GM12878 (cell line): ENCODE results near the gene FAM120B. TPM values are rescaled to one million over a fixed set of nuclear protein-coding genes. Genes with fewer than 3 reads are reported as not detected.

Source experiments
- ATAC-seq: fragments of 200-7000 bp; cut with Tn5 transposase; 3 replicates; pipeline ENCODE4 v1.9.1; 2020; ENCODE audit warnings: mild to moderate bottlenecking, moderate library complexity
- BruUV-seq: library from RNA; stranded (reverse); fragments of 400-500 nt; replicated peaks from 2 replicates; lab custom pipeline; 2021; lab: Mats Ljungman, UMichigan
- CTCF ChIA-PET: fragments of 300-600 bp; sonication (Branson Sonifier 250); formaldehyde crosslinking; extraction: SDS; loops from one replicate; lab custom pipeline; 2021; ENCODE audit warnings: inconsistent platforms; lab: Yijun Ruan, JAX
- POLR2A ChIA-PET: fragments of 350-600 bp; formaldehyde crosslinking; extraction: SDS; loops from one replicate; lab custom pipeline; 2021; ENCODE audit warnings: inconsistent platforms; lab: Charles Lee
- RAD21 ChIA-PET: fragments of 300-600 bp; sonication (Branson Sonifier 250); formaldehyde crosslinking; loops from one replicate; lab custom pipeline; 2023; ENCODE audit warnings: antibody characterized with exemption; ENCODE audit not compliant: unreplicated experiment; lab: Charles Lee
- SMC1A ChIA-PET: fragments of 300-600 bp; sonication (Branson Sonifier 250); formaldehyde crosslinking; loops from one replicate; lab custom pipeline; 2023; ENCODE audit not compliant: unreplicated experiment, uncharacterized antibody; lab: Charles Lee
- DNase-seq: peaks from one replicate; pipeline ENCODE4 v3.0.0-alpha.2; 2011; ENCODE audit warnings: low read depth, low spot score
- FAIRE-seq: peaks from 3 replicates; lab custom pipeline; 2011; peaks lifted over from hg19 to GRCh38; lab: Jason Lieb, UNC
- H2AFZ ChIP-seq: 2 replicates; pipeline ENCODE4 v1.6.0; 2011; ENCODE audit warnings: low read depth, low read length, control low read depth; ENCODE audit not compliant: control insufficient read depth
- H3K27ac ChIP-seq: 2 replicates; pipeline ENCODE4 v1.5.1; 2011; ENCODE audit warnings: control low read depth; ENCODE audit not compliant: control insufficient read depth, insufficient read depth
- H3K27me3 ChIP-seq, 2 experiments: replicated peaks in 1 of 2; 2 replicates each; pipeline versions ENCODE4 v1.6.0 to v1.6.1; 2011; ENCODE audit warnings: low read length in 1 of 2; ENCODE audit not compliant: control insufficient read depth in 2 of 2, insufficient read depth in 2 of 2
- H3K36me3 ChIP-seq, 2 experiments: 2 replicates each; pipeline ENCODE4 v1.5.1; 2011; ENCODE audit warnings: low read length in 1 of 2; ENCODE audit not compliant: control insufficient read depth in 2 of 2, insufficient read depth in 2 of 2
- H3K4me1 ChIP-seq: 2 replicates; pipeline ENCODE4 v1.6.1; 2011; ENCODE audit warnings: mild to moderate bottlenecking, low read length, moderate library complexity, mixed read lengths; ENCODE audit not compliant: control insufficient read depth, insufficient read depth
- H3K4me2 ChIP-seq: 2 replicates; pipeline ENCODE4 v1.6.0; 2011; ENCODE audit warnings: control low read depth; ENCODE audit not compliant: control insufficient read depth, insufficient read depth
- H3K4me3 ChIP-seq: fragments of 200-600 bp; sonication (generic); 2 replicates; pipeline ENCODE4 v1.5.1; 2016
- H3K79me2 ChIP-seq: 2 replicates; pipeline ENCODE4 v1.6.0; 2011; ENCODE audit warnings: low read length; ENCODE audit not compliant: control insufficient read depth, insufficient read depth
- H3K9ac ChIP-seq: 2 replicates; pipeline ENCODE4 v1.8.0; 2011; ENCODE audit warnings: low read length, control low read depth, mixed read lengths; ENCODE audit not compliant: control insufficient read depth, insufficient read depth
- H3K9me3 ChIP-seq: replicated peaks from 3 replicates; pipeline ENCODE4 v1.5.1; 2011; ENCODE audit warnings: mild to moderate bottlenecking, low read length; ENCODE audit not compliant: control insufficient read depth, insufficient read depth
- H4K20me1 ChIP-seq: 2 replicates; pipeline ENCODE4 v1.6.0; 2011; ENCODE audit not compliant: control insufficient read depth, insufficient read depth
- ASH2L ChIP-seq: fragments of 300-600, 200-600 bp; sonication (generic); IDR thresholded peaks from 2 replicates; pipeline ENCODE4 v1.6.1; 2017; ENCODE audit warnings: low read depth, mild to moderate bottlenecking, borderline replicate concordance
- BRCA1 ChIP-seq: IDR thresholded peaks from 2 replicates; pipeline ENCODE4 v1.6.1; 2011; ENCODE audit warnings: low read depth, low read length, improper control_type of control experiment
- CBFB ChIP-seq: IDR thresholded peaks from 2 replicates; pipeline ENCODE4 v1.6.1; 2016; ENCODE audit warnings: antibody characterized with exemption, low read depth
- HDGF ChIP-seq: fragments of 450-650 bp; IDR thresholded peaks from 2 replicates; pipeline ENCODE4 v1.6.1; 2016; ENCODE audit warnings: antibody characterized with exemption
- IKZF1 ChIP-seq: fragments of 450-650 bp; conservative IDR thresholded peaks from 2 replicates; pipeline ENCODE4 v1.6.1; 2017; ENCODE audit warnings: antibody characterized with exemption, mild to moderate bottlenecking
- IRF4 ChIP-seq: IDR thresholded peaks from 2 replicates; pipeline ENCODE4 v1.6.1; 2011; ENCODE audit warnings: low read depth, low read length
- LARP7 ChIP-seq: fragments of 450-650 bp; IDR thresholded peaks from 2 replicates; pipeline ENCODE4 v1.6.1; 2017; ENCODE audit warnings: mild to moderate bottlenecking
- MYB ChIP-seq: fragments of 150-350 bp; IDR thresholded peaks from 2 replicates; pipeline ENCODE4 v1.6.1; 2014; ENCODE audit warnings: mild to moderate bottlenecking, low read depth, low read length, borderline replicate concordance
- NR2F1 ChIP-seq: fragments of 450-650 bp; conservative IDR thresholded peaks from 2 replicates; pipeline ENCODE4 v1.6.1; 2017; ENCODE audit warnings: mild to moderate bottlenecking
- POLR2A ChIP-seq: IDR thresholded peaks from 2 replicates; pipeline ENCODE4 v1.6.1; 2011; ENCODE audit warnings: low read depth, mild to moderate bottlenecking, low read length
- RELA ChIP-seq: fragments of 450-650 bp; IDR thresholded peaks from 2 replicates; pipeline ENCODE4 v1.8.0; 2014; ENCODE audit warnings: borderline replicate concordance; ENCODE audit not compliant: partially characterized antibody
- SMAD1 ChIP-seq: fragments of 450-650 bp; IDR thresholded peaks from 2 replicates; pipeline ENCODE4 v1.6.1; 2018; ENCODE audit warnings: mild to moderate bottlenecking, low read depth; ENCODE audit not compliant: partially characterized antibody
- SMC3 ChIP-seq: IDR thresholded peaks from 2 replicates; pipeline ENCODE4 v1.6.1; 2011; ENCODE audit warnings: low read length, improper control_type of control experiment, borderline replicate concordance
- ZZZ3 ChIP-seq: IDR thresholded peaks from 2 replicates; pipeline ENCODE4 v1.6.1; 2011; ENCODE audit warnings: low read depth; ENCODE audit not compliant: control insufficient read depth, insufficient read length
- WGBS: methylation state at CpG from one replicate; pipeline ENCODE4 v1.1.6; 2016; ENCODE audit warnings: low lambda C conversion rate; ENCODE audit not compliant: insufficient replicate concordance, insufficient coverage; ENCODE audit errors: missing lambda C conversion rate; 5-methylcytosine and 5-hydroxymethylcytosine counted together
- in situ Hi-C: fragments of 300-500 bp; cut with MboI; formaldehyde crosslinking; loops from 9 replicates; pipeline ENCODE4 v1.14.3; 2018; ENCODE audit warnings: mixed read lengths
- intact Hi-C: fragments of 100-400 bp; cut with micrococcal nuclease; formaldehyde crosslinking; loops from one replicate; pipeline ENCODE4 v1.14.2; 2022; ENCODE audit not compliant: unreplicated experiment
- polyA plus RNA-seq, 11 experiments: library from polyadenylated mRNA; depleted of rRNA in 4 of 11; unstranded in 6 of 11; stranded (reverse) in 5 of 11; fragments of >200 nt; fragmentation: Nextera tagmentation in 4 of 11; fragmentation: Illumina TruSeq in 1 of 11; extraction: Ambion mirVana in 4 of 11; extraction: Trizol in 1 of 11; gene quantifications; 1 replicate in 1 of 11; 2 replicates in 10 of 11; pipeline versions ENCODE4 v1.2.1 to v1.2.3, GENCODE V29; 2011 to 2016; ENCODE audit warnings: inconsistent platforms in 2 of 11, missing spikeins in 2 of 11, low read depth in 1 of 11
- total RNA-seq, 4 experiments: library from RNA; depleted of rRNA in 3 of 4; stranded (reverse); fragments of >200 nt in 3 of 4; fragmentation: Illumina TruSeq in 1 of 4; extraction: Trizol in 1 of 4; gene quantifications; 2 replicates each; pipeline versions ENCODE4 v1.2.1 to v1.2.3, GENCODE V29; 2013 to 2021
- TF ChIP-seq, protein P1 (sequence below): fragments of 150-350 bp; IDR thresholded peaks from 2 replicates; pipeline ENCODE4 v1.6.1; 2016; ENCODE audit warnings: low read depth, low read length

Gene FAM120B
- total and polyA plus RNA-seq, 10 of the 15 experiments (the other 5 are each of a cell fraction or from before 2014, with no cell fraction given): 3.3 to 21.6 (median 15.3) TPM

DNA sequence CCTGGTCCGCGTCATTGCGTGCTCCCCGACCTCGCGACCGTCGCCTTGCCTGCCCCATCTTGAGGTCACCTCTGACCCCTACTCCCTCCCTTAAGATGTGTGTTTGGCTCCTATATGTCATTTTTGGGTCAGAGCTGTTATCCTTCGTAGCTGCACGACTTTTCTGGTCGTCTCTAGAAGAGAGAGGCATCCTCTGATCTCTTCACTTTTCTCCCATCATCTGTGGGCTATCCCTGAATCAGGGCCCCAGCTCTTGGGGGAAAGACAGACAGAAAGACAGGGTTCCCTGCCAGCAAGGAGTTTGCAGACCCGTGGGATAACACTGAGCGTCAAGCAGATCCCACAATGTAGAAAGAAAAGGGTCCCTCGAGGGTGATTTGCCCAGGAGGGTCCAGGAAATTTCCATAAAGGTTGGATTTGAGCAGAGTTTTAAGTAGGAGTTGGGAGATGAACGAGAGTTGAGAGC is 555 bp downstream of the FAM120B start:
- Histone ChIP-seq H3K27me3 (no peaks in the 10 kb centered on the region), H2AFZ (peak overlapping the region; percentile 77; the same call in 1 of the 2 replicates), H3K4me1 (peaks cover 5% of the 10 kb centered on the region; the same call in 1 of the 2 replicates), H3K79me2 (peaks cover 52% of the 10 kb centered on the region), H3K4me2 (peak overlapping the region; percentile 78), H3K9ac (peak overlapping the region; percentile 74), H3K9me3 (no peaks in the 10 kb centered on the region; the same call in 2 of the 3 replicates), H3K36me3 (no peaks in the 10 kb centered on the region), H3K27ac (peak overlapping the region; percentile 84), H4K20me1 (no peaks in the 10 kb centered on the region)
- POLR2A ChIA-PET: no interaction called here
- in situ Hi-C loops: no loop called here
- RAD21 ChIA-PET: interaction anchor here (0.9 to 1.7 kb wide), 2 partner anchors 156 to 210 kb away, joined by 3 to 4 read pairs; no protein-coding TSS in a partner anchor
- WGBS: under 1% methylated on average over 15 of the region's 15 CpGs
- BruUV-seq: no TSS peak
- CTCF ChIA-PET: interaction anchor here (0.6 kb wide), 1 partner anchor 210 kb away, joined by 3 read pairs; no protein-coding TSS in a partner anchor
- SMC1A ChIA-PET: interaction anchor here (1.2 kb wide), 1 partner anchor 167 kb away, joined by 3 read pairs; no protein-coding TSS in a partner anchor
- DNase-seq (no peak), ATAC-seq (no peak), FAIRE-seq (no peak)
- TF ChIP-seq SMC3 (0 out of 2 replicates have a peak, but pooled peaks have one; percentile 1), HDGF (0 out of 2 replicates have a peak, but pooled peaks have one; percentile 7), RELA (no peak), BRCA1 (no peak), ZZZ3 (no peak), MYB (no peak), LARP7 (0 out of 2 replicates have a peak, but pooled peaks have one; percentile 11), CBFB (no peak), SMAD1 (no peak), IKZF1 (no peak), NR2F1 (peak; percentile 82; the same call in 1 of the 2 replicates), POLR2A (no peak), IRF4 (no peak), ASH2L (no peak)
- TF ChIP-seq, protein P1, sequence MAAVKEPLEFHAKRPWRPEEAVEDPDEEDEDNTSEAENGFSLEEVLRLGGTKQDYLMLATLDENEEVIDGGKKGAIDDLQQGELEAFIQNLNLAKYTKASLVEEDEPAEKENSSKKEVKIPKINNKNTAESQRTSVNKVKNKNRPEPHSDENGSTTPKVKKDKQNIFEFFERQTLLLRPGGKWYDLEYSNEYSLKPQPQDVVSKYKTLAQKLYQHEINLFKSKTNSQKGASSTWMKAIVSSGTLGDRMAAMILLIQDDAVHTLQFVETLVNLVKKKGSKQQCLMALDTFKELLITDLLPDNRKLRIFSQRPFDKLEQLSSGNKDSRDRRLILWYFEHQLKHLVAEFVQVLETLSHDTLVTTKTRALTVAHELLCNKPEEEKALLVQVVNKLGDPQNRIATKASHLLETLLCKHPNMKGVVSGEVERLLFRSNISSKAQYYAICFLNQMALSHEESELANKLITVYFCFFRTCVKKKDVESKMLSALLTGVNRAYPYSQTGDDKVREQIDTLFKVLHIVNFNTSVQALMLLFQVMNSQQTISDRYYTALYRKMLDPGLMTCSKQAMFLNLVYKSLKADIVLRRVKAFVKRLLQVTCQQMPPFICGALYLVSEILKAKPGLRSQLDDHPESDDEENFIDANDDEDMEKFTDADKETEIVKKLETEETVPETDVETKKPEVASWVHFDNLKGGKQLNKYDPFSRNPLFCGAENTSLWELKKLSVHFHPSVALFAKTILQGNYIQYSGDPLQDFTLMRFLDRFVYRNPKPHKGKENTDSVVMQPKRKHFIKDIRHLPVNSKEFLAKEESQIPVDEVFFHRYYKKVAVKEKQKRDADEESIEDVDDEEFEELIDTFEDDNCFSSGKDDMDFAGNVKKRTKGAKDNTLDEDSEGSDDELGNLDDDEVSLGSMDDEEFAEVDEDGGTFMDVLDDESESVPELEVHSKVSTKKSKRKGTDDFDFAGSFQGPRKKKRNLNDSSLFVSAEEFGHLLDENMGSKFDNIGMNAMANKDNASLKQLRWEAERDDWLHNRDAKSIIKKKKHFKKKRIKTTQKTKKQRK: no peak
- TF ChIP-seq, all 136 proteins: peak for 4
- intact Hi-C loops: loop anchor here (5.0 to 10.0 kb wide), 2 partner anchors 210 to 582 kb away; partner anchors contain the start of gene PHF10
- H3K4me3 ChIP-seq: peak overlapping the region; percentile 94
